Right atrium auricular region (tissue), 2 donors: ENCODE data around the gene WNT7A. TPM values are rescaled to one million over a fixed set of nuclear protein-coding genes. Genes with fewer than 3 reads are reported as not detected.

ENCODE experiments used
- DNase-seq: peaks from one replicate; pipeline ENCODE4 v3.0.0-alpha.2; 2019; ENCODE audit warnings: low spot score
- H3K27ac ChIP-seq, 2 donors: fragments of 200-600 bp; sonication (generic); 1 replicate in 1 of 2; 2 replicates in 1 of 2; pipeline ENCODE4 v1.5.1; 2016 to 2019
- H3K27me3 ChIP-seq, 2 donors: fragments of 200-600 bp; sonication (generic); one replicate each; pipeline versions ENCODE4 v1.5.1 to v1.6.0; 2017 to 2019
- H3K36me3 ChIP-seq: fragments of 200-600 bp; sonication (generic); one replicate; pipeline ENCODE4 v1.5.1; 2016
- H3K4me1 ChIP-seq, 2 donors: fragments of 200-600 bp; sonication (generic); one replicate each; pipeline versions ENCODE4 v1.5.1 to v1.6.0; 2017 to 2019
- H3K4me3 ChIP-seq, 2 donors: fragments of 200-600 bp; sonication (generic); 1 replicate in 1 of 2; 2 replicates in 1 of 2; pipeline ENCODE4 v1.5.1; 2017 to 2019; ENCODE audit warnings: mild to moderate bottlenecking in 1 of 2, moderate library complexity in 1 of 2
- H3K9me3 ChIP-seq, 2 donors: fragments of 200-600 bp; sonication (generic); one replicate each; pipeline ENCODE4 v1.5.1; 2019
- total RNA-seq, 2 donors: library from RNA; depleted of rRNA; stranded (reverse); fragments of >200 nt; gene quantifications; one replicate each; pipeline ENCODE4 v1.1.0, GENCODE V29; 2016
- TF ChIP-seq, protein P1 (sequence below), 2 donors: fragments of 200-600 bp; sonication (generic); IDR thresholded peaks; one replicate each; pipeline ENCODE4 v1.5.1; 2019; ENCODE audit warnings: antibody characterized with exemption in 2 of 2

WNT7A gene
- total RNA-seq, 2 donors from 2014 or later, result not detected

DNA sequence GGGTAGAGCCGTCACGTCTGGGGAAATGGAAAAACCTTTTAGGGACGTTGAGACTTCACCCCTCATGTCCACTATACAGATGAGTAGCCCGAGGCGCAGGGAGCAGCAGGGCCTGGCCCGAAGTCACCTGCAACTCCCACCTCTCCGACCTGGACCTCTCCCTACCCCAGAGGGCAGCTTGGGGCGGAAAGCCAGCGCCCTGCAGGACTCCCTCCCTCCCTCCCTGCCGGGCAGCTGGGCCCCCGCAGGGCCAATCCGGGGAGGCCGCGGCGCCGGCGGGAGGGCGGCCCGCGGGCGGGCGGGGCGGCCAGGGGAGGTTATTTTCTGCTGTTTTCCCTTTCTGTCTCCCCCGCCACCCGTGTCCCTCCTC, 2.0 kb downstream of the WNT7A start:
- peaks cover 0 to 24% of the 10 kb centered on the region in 2 donors for H3K27me3 ChIP-seq
- H3K9me3 ChIP-seq, result peaks cover 0 to 6% of the 10 kb centered on the region in 2 donors
- no peaks in the 10 kb centered on the region for H3K36me3 ChIP-seq
- peaks cover 0 to 31% of the 10 kb centered on the region in 2 donors for H3K4me1 ChIP-seq
- TF ChIP-seq, protein P1, sequence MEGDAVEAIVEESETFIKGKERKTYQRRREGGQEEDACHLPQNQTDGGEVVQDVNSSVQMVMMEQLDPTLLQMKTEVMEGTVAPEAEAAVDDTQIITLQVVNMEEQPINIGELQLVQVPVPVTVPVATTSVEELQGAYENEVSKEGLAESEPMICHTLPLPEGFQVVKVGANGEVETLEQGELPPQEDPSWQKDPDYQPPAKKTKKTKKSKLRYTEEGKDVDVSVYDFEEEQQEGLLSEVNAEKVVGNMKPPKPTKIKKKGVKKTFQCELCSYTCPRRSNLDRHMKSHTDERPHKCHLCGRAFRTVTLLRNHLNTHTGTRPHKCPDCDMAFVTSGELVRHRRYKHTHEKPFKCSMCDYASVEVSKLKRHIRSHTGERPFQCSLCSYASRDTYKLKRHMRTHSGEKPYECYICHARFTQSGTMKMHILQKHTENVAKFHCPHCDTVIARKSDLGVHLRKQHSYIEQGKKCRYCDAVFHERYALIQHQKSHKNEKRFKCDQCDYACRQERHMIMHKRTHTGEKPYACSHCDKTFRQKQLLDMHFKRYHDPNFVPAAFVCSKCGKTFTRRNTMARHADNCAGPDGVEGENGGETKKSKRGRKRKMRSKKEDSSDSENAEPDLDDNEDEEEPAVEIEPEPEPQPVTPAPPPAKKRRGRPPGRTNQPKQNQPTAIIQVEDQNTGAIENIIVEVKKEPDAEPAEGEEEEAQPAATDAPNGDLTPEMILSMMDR (IDR thresholded peaks at IDR 0.05), result no peak
- DNase-seq, result no peak
- H3K27ac ChIP-seq, result no peak overlapping the region
- H3K4me3 ChIP-seq, result peak overlapping the region in 1 of 2 donors; percentile 26

DNA sequence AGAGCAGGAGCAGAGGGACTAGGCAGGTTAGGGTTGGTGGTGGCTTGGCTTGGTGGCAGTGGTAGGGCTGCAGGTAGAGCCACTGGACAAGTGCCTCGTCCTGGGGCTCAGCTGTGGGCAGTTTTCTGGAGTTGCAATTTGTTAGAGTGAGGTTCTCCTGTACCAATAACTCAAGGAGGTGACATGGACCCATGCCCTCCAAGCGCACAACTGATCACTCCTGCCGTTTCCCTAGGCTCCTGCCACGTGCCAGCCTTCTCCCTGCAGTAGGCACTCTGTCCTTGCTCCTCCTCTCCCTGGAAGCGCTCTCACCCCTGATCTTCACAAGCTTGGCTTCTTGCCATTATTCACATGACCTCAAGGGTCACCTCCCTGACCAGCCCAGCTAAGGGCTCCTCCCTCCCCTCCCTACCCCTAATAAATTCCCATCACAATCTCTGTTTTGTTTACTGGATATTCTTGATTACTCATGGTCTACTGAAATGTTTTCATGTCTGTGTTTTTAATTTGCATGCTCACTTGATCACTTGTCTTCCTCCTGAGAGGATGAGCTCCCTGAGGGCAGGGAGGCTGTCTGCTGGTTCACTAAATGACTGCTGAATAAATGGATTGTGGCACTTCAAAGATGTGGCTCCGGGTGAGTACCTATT, 3.3 kb downstream of the WNT7A start:
- Histone ChIP-seq H3K27me3 (peaks cover 0 to 21% of the 10 kb centered on the region in 2 donors), H3K27ac (no peak overlapping the region), H3K4me1 (peaks cover 0 to 31% of the 10 kb centered on the region in 2 donors), H3K4me3 (no peak overlapping the region), H3K9me3 (no peaks in the 10 kb centered on the region), H3K36me3 (no peaks in the 10 kb centered on the region)
- TF ChIP-seq, protein P1 (IDR thresholded peaks at IDR 0.05), result no peak
- no peak for DNase-seq

DNA sequence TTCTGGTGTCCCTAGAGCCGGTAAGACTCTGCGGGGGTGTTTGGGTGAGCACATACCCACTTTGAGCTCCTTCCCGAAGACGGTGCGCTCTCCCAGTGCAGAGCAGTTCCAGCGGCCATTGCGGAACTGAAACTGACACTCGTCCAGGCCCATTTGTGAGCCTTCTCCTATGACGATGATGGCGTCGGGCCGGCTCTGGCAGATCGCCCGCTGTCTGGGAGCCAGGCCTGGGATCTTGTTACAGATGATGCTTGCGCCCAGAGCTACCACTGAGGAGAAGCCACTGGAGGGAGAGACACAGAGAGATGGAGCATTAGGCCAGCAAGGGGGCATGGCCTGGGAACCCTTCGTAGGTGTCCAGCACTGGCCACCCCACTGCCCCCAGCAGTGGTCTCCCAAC, 5.0 kb downstream of the WNT7A start:
- TF ChIP-seq, protein P1 (IDR thresholded peaks at IDR 0.05), result no peak

DNA sequence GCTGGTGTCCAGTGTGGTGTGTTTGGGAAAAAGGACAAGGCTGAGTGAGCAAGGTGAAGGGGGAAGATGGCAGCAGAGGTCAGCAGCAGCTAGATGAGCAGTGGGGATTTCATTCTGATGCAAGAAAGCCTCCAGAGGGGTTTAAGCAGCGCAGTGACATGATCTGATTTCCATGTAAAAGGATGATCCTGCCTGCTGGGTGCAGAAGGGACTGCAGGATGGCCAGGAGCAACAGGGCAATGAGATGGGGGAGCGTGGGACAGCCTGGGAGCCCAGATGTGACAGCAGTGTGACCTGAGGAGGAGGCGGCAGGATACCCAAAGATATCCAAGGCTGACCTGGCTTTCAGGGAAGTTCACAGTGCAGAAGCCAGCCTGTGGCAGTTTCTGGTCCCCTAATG, 6.1 kb downstream of the WNT7A start:
- TF ChIP-seq, protein P1 (IDR thresholded peaks at IDR 0.05), result no peak
- Histone ChIP-seq H3K27ac (no peak overlapping the region), H3K36me3 (no peaks in the 10 kb centered on the region), H3K9me3 (no peaks in the 10 kb centered on the region), H3K4me3 (no peak overlapping the region), H3K27me3 (peaks cover 0 to 13% of the 10 kb centered on the region in 2 donors), H3K4me1 (peaks cover 0 to 11% of the 10 kb centered on the region in 2 donors)
- DNase-seq, result no peak

More for the DNA sequence above, 5.0 kb downstream of the WNT7A start:
- Histone ChIP-seq H3K27ac (no peak overlapping the region), H3K4me3 (no peak overlapping the region), H3K4me1 (peaks cover 0 to 21% of the 10 kb centered on the region in 2 donors), H3K9me3 (no peaks in the 10 kb centered on the region), H3K27me3 (peaks cover 0 to 16% of the 10 kb centered on the region in 2 donors), H3K36me3 (no peaks in the 10 kb centered on the region)
- DNase-seq, result no peak

DNA sequence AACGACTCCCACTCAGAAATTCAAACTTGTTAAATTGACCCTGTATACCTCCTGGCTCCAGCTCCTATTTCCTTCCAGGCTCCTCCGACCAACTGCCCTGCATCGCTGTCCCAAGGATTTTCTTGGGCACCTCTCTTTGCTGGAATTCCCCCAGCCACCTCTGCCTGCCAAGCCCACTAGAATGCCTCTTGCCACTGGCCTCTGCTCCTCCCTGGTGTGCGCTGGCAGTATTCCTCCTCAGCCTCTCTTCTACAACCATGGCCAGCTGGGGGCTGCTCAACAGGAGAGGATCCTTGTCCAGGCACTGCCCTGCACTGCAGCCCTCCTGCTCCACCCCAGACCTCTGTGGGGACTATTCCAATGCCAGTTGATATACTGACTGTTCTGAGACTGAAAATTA, 7.4 kb downstream of the WNT7A start:
- DNase-seq, result no peak
- Histone ChIP-seq H3K4me1 (no peaks in the 10 kb centered on the region), H3K36me3 (no peaks in the 10 kb centered on the region), H3K27ac (no peak overlapping the region), H3K27me3 (no peaks in the 10 kb centered on the region), H3K9me3 (no peaks in the 10 kb centered on the region), H3K4me3 (no peak overlapping the region)
- TF ChIP-seq, protein P1 (IDR thresholded peaks at IDR 0.05), result no peak

DNA sequence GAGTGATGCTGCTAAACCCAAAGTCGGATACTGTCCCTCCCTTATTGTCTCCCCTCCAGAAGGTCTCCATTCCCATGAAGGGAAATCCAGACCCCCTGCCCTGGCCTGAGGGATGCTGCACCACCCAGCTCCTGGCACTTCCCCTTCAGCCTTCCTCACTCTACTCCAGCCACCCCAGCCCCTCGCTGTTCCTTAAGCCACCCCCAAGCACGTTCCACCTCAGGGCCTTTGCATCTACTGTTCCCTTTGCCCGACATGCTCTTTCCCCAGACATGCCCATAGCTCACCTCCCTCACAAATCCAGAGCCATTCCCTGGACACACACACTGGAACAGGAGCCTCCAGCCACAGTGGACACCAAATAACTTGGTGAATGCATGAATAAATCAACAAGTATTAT, 8.1 kb downstream of the WNT7A start:
- DNase-seq, result no peak
- H3K4me3 ChIP-seq, result no peak overlapping the region
- TF ChIP-seq, protein P1 (IDR thresholded peaks at IDR 0.05), result no peak

More for the DNA sequence above, 8.1 kb downstream of the WNT7A start:
- H3K36me3 ChIP-seq, result no peaks in the 10 kb centered on the region
- no peaks in the 10 kb centered on the region for H3K9me3 ChIP-seq
- no peak overlapping the region for H3K27ac ChIP-seq
- H3K27me3 ChIP-seq, result no peaks in the 10 kb centered on the region
- no peaks in the 10 kb centered on the region for H3K4me1 ChIP-seq
